ENCODE data around the gene ZDHHC5.

DNA sequence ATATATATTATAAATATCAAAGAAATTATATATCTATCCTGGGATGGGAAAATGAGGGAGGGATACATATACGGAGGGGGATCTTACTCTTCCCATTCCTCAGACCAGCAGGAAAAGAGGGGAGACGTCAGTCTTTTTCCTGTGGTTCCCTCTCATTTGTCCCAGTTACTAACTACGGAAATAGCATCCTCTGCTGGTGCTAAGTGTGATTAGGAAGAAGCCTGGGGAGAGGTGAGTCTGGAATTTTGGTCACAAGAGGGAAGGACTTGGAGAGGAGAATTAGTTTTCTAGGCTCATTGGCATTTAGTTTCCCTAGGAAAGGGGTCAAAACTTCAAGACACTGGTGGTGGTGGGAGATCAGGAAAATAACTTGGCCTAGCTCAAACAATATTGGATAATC lies 32.5 kb downstream of the ZDHHC5 start:
- TF ChIP-seq, protein P1, sequence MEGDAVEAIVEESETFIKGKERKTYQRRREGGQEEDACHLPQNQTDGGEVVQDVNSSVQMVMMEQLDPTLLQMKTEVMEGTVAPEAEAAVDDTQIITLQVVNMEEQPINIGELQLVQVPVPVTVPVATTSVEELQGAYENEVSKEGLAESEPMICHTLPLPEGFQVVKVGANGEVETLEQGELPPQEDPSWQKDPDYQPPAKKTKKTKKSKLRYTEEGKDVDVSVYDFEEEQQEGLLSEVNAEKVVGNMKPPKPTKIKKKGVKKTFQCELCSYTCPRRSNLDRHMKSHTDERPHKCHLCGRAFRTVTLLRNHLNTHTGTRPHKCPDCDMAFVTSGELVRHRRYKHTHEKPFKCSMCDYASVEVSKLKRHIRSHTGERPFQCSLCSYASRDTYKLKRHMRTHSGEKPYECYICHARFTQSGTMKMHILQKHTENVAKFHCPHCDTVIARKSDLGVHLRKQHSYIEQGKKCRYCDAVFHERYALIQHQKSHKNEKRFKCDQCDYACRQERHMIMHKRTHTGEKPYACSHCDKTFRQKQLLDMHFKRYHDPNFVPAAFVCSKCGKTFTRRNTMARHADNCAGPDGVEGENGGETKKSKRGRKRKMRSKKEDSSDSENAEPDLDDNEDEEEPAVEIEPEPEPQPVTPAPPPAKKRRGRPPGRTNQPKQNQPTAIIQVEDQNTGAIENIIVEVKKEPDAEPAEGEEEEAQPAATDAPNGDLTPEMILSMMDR (conservative IDR thresholded peaks at IDR 0.05; ENCODE audit: low read depth, low read length): no peak
- TF ChIP-seq POLR2A (IDR thresholded peaks at IDR 0.05; ENCODE audit: low read depth, low read length) (no peak), MXI1 (IDR thresholded peaks at IDR 0.05; ENCODE audit: borderline replicate concordance, low read depth, low read length) (no peak), CEBPB (IDR thresholded peaks at IDR 0.05; ENCODE audit: low read depth, low read length) (no peak), FOS (IDR thresholded peaks at IDR 0.05; ENCODE audit: low read depth, low read length) (no peak), NFE2L2 (IDR thresholded peaks at IDR 0.05; ENCODE audit: low read depth, low read length) (no peak), RAD21 (IDR thresholded peaks at IDR 0.05; ENCODE audit: low read length) (no peak), CHD1 (IDR thresholded peaks at IDR 0.05; ENCODE audit: low read depth, low read length) (no peak), MAFK (IDR thresholded peaks at IDR 0.05; ENCODE audit: low read depth, low read length) (no peak), MAZ (IDR thresholded peaks at IDR 0.05; ENCODE audit: borderline replicate concordance, low read depth, low read length) (no peak), BHLHE40 (IDR thresholded peaks at IDR 0.05; ENCODE audit: low read depth, low read length) (no peak), RFX5 (IDR thresholded peaks at IDR 0.05; ENCODE audit: low read depth, low read length) (no peak)
- TF ChIP-seq, protein P2, sequence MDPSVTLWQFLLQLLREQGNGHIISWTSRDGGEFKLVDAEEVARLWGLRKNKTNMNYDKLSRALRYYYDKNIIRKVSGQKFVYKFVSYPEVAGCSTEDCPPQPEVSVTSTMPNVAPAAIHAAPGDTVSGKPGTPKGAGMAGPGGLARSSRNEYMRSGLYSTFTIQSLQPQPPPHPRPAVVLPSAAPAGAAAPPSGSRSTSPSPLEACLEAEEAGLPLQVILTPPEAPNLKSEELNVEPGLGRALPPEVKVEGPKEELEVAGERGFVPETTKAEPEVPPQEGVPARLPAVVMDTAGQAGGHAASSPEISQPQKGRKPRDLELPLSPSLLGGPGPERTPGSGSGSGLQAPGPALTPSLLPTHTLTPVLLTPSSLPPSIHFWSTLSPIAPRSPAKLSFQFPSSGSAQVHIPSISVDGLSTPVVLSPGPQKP (IDR thresholded peaks at IDR 0.05; ENCODE audit: borderline replicate concordance, low read depth, low read length): no peak
